ENCODE data around the gene FGA.

- no peak for TF ChIP-seq CTCF (optimal IDR thresholded peaks at IDR 0.05 in 1 of 3, IDR thresholded peaks at IDR 0.05 in 1 of 3, conservative IDR thresholded peaks at IDR 0.05 in 1 of 3; ENCODE audit: extremely low read depth in 1 of 3, insufficient read depth in 2 of 3, low read length in 3 of 3)
- no peak for TF ChIP-seq EZH2 (IDR thresholded peaks at IDR 0.05; ENCODE audit: low read length)
Measured at GRCh38 chr4:154573190-154573870, 17.2 kb downstream of the FGA start.

Data from keratinocyte (primary cell).